ENCODE results near the gene FAF1.

The FAF1 gene

GRCh38 chr1:50976111-50976889 lies 16.2 kb upstream of the FAF1 start (continued):
- TF ChIP-seq ZNF830 (tag by site-specific recombination; IDR thresholded peaks at IDR 0.05; ENCODE audit: low read depth) (no peak), ZNF274 (IDR thresholded peaks at IDR 0.05; ENCODE audit: low read length) (no peak), ZNF274 (tag by site-specific recombination; IDR thresholded peaks at IDR 0.05; ENCODE audit: borderline replicate concordance) (no peak), ZNF664 (tag by site-specific recombination; IDR thresholded peaks at IDR 0.05) (no peak), BCL6B (tag by site-specific recombination; IDR thresholded peaks at IDR 0.05) (no peak), KLF16 (tag by site-specific recombination; IDR thresholded peaks at IDR 0.05) (no peak), PRDM10 (tag by site-specific recombination; IDR thresholded peaks at IDR 0.05) (peak; percentile 44; the same call in 1 of the 2 replicates), SALL2 (tag by site-specific recombination; IDR thresholded peaks at IDR 0.05; ENCODE audit: borderline replicate concordance) (no peak), BCL11A (tag by site-specific recombination; IDR thresholded peaks at IDR 0.05; ENCODE audit: low read depth) (no peak), SP3 (tag by site-specific recombination; IDR thresholded peaks at IDR 0.05) (no peak), KLF17 (tag by site-specific recombination; IDR thresholded peaks at IDR 0.05) (0 out of 2 replicates have a peak, but pooled peaks have one; percentile 13), ZFHX2 (tag by site-specific recombination; conservative IDR thresholded peaks at IDR 0.05) (no peak), ZNF132 (tag by site-specific recombination; IDR thresholded peaks at IDR 0.05; ENCODE audit: borderline replicate concordance) (no peak), ZNF510 (tag by site-specific recombination; IDR thresholded peaks at IDR 0.05; ENCODE audit: insufficient replicate concordance) (no peak), ZNF660 (tag by site-specific recombination; IDR thresholded peaks at IDR 0.05) (no peak), ZNF248 (tag by site-specific recombination; IDR thresholded peaks at IDR 0.05) (no peak), ZNF138 (tag by site-specific recombination; IDR thresholded peaks at IDR 0.05; ENCODE audit: borderline replicate concordance) (no peak), ZNF544 (tag by site-specific recombination; IDR thresholded peaks at IDR 0.05) (no peak), SETDB1 (IDR thresholded peaks at IDR 0.05; ENCODE audit: insufficient read length, low read length) (no peak), ZNF549 (tag by site-specific recombination; IDR thresholded peaks at IDR 0.05) (no peak), KLF9 (tag by site-specific recombination; IDR thresholded peaks at IDR 0.05; ENCODE audit: low read depth) (no peak), ZNF311 (tag by site-specific recombination; IDR thresholded peaks at IDR 0.05; ENCODE audit: borderline replicate concordance) (no peak), ZNF280C (tag by site-specific recombination; IDR thresholded peaks at IDR 0.05) (no peak), OSR2 (tag by site-specific recombination; IDR thresholded peaks at IDR 0.05) (no peak), ZBTB10 (tag by site-specific recombination; IDR thresholded peaks at IDR 0.05) (no peak), HOXD13 (CRISPR knock-in tag; IDR thresholded peaks at IDR 0.05; ENCODE audit: borderline replicate concordance) (no peak), ZNF791 (tag by site-specific recombination; IDR thresholded peaks at IDR 0.05) (no peak)

All from HEK293 (cell line).